Erythroblast (primary cell): ENCODE results near the gene HLF.

Experiments used
- DNase-seq, 2 experiments: peaks; one replicate each; lab custom pipeline; 2025; lab: John Stamatoyannopoulos, UW
- GATA1 ChIP-seq: IDR thresholded peaks from 2 replicates; pipeline ENCODE4 v1.6.1; 2011; ENCODE audit warnings: low read depth, mild to moderate bottlenecking, control low read depth, low read length, moderate library complexity
- POLR2A ChIP-seq: IDR thresholded peaks from 2 replicates; pipeline ENCODE4 v1.6.1; 2011; ENCODE audit warnings: mild to moderate bottlenecking, low read length

Gene HLF

GRCh38 chr17:55284944-55285339, 20.2 kb downstream of the HLF start:
- TF ChIP-seq POLR2A (no peak), GATA1 (no peak)
- no peak for DNase-seq

DNA sequence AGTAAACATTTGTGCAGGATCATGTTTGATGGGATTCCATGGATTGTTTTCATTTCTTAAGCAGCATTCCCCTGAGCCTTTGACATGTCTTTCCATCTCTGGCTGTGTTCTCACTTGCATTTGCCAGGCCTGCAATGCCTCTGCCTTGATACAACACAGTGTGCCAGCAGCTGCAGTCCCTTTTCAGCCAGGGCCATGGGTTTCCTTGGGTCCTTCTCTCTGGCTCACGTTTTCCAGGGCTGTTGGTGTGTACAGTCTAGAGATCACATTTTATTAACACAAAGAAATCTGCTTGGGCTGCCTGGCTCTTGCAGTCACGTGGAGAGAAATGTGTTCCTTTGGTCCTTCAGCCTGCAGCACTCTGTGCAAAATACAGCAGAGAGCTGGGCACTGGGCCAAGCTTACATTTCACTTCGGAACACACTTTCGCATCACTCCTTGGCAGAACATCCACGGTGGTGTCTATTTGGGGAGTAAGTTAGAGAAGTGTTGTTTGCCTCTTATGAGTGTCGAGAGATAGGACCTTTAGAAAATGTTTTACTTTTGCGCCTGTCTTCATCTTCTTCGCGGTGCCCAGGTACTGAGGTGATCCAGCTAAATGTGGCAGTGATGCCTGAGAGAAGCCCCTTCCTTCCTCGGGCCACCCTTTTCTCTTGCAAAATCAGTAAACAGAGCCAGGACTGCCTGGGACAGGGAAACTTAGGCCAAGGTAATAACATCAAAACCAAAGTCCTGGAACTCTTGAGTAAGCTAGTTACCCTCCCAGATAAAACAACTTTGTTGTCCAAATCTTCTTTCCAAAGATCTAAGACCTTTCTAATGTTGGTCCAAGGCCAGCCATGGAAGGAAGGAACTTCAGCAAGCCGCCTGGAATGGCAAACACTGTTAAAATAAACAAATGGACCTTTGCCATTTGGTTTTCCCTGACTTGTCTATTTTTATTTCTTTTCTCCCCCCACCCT, 20.9 kb downstream of the HLF start:
- no peak for DNase-seq
- TF ChIP-seq POLR2A (no peak), GATA1 (no peak)

DNA sequence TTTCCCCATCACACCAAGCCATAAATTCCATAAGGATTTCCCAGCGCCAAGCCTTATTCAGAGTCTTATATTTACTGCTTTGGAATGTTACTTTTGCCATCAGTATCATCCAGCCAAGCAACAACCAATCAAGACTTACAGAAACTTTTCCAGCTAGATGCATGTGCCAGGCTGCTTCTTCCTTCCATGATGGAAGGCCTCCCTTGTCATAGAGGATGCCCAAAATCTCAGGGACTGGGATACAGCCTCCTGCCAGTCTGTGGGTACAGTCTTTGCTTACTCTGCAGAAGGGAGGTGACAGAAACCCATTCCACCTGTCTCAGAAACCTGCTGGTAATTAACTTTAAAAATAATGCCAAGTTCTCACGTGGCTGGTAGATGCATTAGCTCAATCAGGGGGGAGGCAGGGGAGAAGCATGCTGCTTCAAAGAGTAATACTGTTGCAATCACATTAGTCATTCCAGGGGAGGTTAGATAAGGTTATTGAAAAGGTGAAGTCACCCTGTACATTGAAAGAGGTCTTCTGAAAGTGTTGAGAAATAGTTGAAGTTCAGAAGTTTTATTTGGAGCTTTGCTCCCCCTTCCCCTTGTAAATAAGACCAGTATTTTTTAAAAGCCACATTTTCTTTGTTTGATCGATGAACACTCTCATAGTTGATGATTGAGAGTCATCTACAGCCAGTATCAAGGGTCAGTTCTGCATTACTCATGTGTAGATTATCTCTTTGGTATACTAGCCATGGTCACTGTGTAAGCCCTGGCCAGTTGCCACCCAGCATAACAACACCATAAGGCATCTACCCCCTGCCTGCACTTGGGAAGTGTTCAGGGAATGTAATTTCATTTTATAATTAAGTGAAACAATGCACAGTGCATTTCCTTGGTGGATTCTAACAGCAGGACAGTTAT, 22.2 kb downstream of the HLF start:
- DNase-seq = peak in 1 of 2 experiments; percentile 16
- TF ChIP-seq GATA1 (no peak), POLR2A (no peak)

DNA sequence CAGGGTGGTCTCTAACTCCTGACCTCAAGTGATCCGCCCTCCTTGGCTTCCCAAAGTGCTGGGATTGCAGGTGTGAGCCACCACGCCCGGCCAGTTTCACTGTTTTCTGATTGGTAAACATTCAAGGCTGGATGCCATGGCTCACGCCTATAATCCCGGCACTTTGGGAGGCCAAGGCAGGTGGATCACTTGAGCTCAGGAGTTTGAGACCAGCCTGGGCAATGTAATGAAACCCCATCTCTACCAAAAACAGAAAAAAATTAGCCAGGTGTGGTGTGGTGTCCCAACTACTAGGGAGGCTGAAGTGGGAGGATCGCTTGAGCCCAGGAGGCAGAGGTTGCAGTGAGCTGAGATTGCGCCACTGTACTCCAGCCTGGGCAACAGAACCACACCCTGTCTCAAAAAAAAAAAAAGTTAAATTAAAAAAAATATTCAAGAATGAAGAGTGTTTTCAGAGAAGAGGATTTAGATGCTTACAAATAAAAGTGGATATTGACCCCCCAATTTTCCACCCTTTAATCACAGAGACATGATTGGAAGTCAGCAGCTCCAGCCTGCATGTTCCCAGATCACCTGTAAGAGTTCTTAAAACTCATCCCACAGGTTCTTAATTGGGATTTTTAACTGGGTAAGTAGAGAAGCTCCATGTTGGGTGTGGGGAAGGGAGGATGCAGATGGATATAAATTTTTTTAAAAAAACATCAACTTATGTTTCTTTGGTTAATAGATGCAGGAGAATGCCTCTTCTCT, 23.8 kb downstream of the HLF start:
- TF ChIP-seq GATA1 (no peak), POLR2A (no peak)
- no peak for DNase-seq

GRCh38 chr17:55289106-55289446, 24.3 kb downstream of the HLF start:
- DNase-seq = no peak
- TF ChIP-seq GATA1 (no peak), POLR2A (no peak)

- no peak for DNase-seq
- TF ChIP-seq GATA1 (no peak), POLR2A (no peak)
These were observed 25.2 kb downstream of the HLF start for GRCh38 chr17:55289978-55290377.

- DNase-seq = no peak
- TF ChIP-seq POLR2A (no peak), GATA1 (no peak)
These were observed 25.8 kb downstream of the HLF start for GRCh38 chr17:55290492-55291113.

- no peak for DNase-seq
- TF ChIP-seq GATA1 (no peak), POLR2A (no peak)
These were observed 26.4 kb downstream of the HLF start for GRCh38 chr17:55291114-55291507.

GRCh38 chr17:55292094-55292493, 27.3 kb downstream of the HLF start:
- no peak for DNase-seq
- TF ChIP-seq POLR2A = no peak
- no peak for TF ChIP-seq GATA1

DNA sequence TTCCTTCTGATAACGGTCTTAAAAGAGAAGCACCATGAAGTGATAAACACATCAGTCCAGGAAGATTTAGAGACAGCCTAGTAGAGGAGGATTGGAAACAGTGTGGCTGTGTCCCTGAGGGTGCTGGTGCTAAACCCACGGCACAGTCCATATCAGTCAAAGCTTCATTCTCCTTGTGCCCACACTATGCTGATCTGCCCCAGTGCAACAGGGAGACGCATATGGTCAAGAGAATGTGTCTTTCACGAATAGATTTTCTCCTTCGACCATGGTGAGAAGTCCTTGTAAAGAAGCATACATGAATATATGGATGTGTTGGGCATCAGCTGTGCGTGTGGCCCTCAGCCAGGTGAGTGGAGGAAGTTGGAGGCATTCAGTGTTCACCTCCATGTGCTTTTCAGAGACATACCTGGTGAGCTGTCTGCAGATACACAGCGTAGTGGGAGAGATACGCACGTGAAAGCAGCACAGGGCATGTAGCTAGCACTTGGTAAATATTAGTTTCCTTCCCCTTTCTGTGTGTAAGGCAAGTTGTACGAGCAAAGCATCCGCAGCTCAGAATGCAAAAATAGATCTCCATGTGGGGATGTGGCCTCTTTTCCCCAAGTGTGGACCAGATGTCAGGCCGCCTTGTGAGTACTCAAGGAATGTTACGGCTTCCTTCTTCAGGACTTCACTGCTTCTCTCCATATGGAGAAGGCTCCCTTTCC, 29.4 kb downstream of the HLF start:
- no peak for DNase-seq
- no peak for TF ChIP-seq POLR2A
- no peak for TF ChIP-seq GATA1

GRCh38 chr17:55295411-55296170, 30.8 kb downstream of the HLF start:
- peak; percentile 45 to 70 for DNase-seq
- no peak for TF ChIP-seq GATA1
- TF ChIP-seq POLR2A = no peak

- no peak for DNase-seq
These were observed 31.5 kb downstream of the HLF start for GRCh38 chr17:55296171-55296695.

More at GRCh38 chr17:55296171-55296695, 31.5 kb downstream of the HLF start:
- TF ChIP-seq GATA1 = no peak
- no peak for TF ChIP-seq POLR2A
